Smooth muscle cell (in vitro differentiated cells): ENCODE measurements around the gene VPS37C. TPM values are rescaled to one million over a fixed set of nuclear protein-coding genes. Genes with fewer than 3 reads are reported as not detected.

Experiments
- DNase-seq: peaks from one replicate; lab custom pipeline; 2025; ENCODE audit not compliant: unreplicated experiment; lab: John Stamatoyannopoulos, UW
- H2AFZ ChIP-seq: fragments of 200-600 bp; sonication (generic); 2 replicates; pipeline ENCODE4 v1.6.0; 2016; ENCODE audit warnings: antibody characterized with exemption, low read depth, mild to moderate bottlenecking
- H3F3A ChIP-seq: fragments of 200-600 bp; sonication (generic); 2 replicates; pipeline ENCODE4 v1.6.0; 2017; ENCODE audit warnings: antibody characterized with exemption, low read depth
- H3K27ac ChIP-seq: fragments of 200-600 bp; sonication (generic); 2 replicates; pipeline ENCODE4 v1.5.1; 2016; ENCODE audit warnings: low read depth, mild to moderate bottlenecking
- H3K27me3 ChIP-seq: fragments of 200-600 bp; sonication (generic); 2 replicates; pipeline ENCODE4 v1.6.1; 2016; ENCODE audit warnings: low read depth, mild to moderate bottlenecking
- H3K36me3 ChIP-seq: fragments of 200-600 bp; sonication (generic); 2 replicates; pipeline ENCODE4 v1.5.1; 2016; ENCODE audit warnings: low read depth
- H3K4me1 ChIP-seq: fragments of 200-600 bp; sonication (generic); 2 replicates; pipeline ENCODE4 v1.5.1; 2016; ENCODE audit warnings: low read depth
- H3K4me2 ChIP-seq: fragments of 200-600 bp; sonication (generic); 2 replicates; pipeline ENCODE4 v1.6.0; 2016; ENCODE audit warnings: mild to moderate bottlenecking
- H3K4me3 ChIP-seq: fragments of 200-600 bp; sonication (generic); 2 replicates; pipeline ENCODE4 v1.5.1; 2016; ENCODE audit warnings: mild to moderate bottlenecking
- H3K79me2 ChIP-seq: fragments of 200-600 bp; sonication (generic); 2 replicates; pipeline ENCODE4 v1.6.0; 2016; ENCODE audit warnings: low read depth, mild to moderate bottlenecking
- H3K9ac ChIP-seq: fragments of 200-600 bp; sonication (generic); 2 replicates; pipeline ENCODE4 v1.6.0; 2016; ENCODE audit warnings: low read depth
- H3K9me3 ChIP-seq: fragments of 200-600 bp; sonication (generic); replicated peaks from 2 replicates; pipeline ENCODE4 v1.5.1; 2016; ENCODE audit warnings: low read depth
- H4K20me1 ChIP-seq: fragments of 200-600 bp; sonication (generic); 2 replicates; pipeline ENCODE4 v1.6.0; 2016; ENCODE audit warnings: low read depth
- WGBS: methylation state at CpG from one replicate; pipeline ENCODE4 v1.1.7; 2016; ENCODE audit warnings: low lambda C conversion rate; 5-methylcytosine and 5-hydroxymethylcytosine counted together
- polyA plus RNA-seq: library from polyadenylated mRNA; unstranded; fragments of >200 nt; fragmentation: Nextera tagmentation; extraction: Ambion mirVana; gene quantifications from 2 replicates; pipeline ENCODE4 v1.2.1, GENCODE V29; 2016
- total RNA-seq: library from RNA; depleted of rRNA; stranded (reverse); fragments of >200 nt; gene quantifications from 2 replicates; pipeline ENCODE4 v1.2.3, GENCODE V29; 2014
- TF ChIP-seq, protein P1 (sequence below): fragments of 200-600 bp; sonication (generic); IDR thresholded peaks from 2 replicates; pipeline ENCODE4 v1.5.1; 2017; ENCODE audit warnings: borderline replicate concordance, mild to moderate bottlenecking, antibody characterized with exemption; ENCODE audit not compliant: insufficient read depth, poor library complexity, severe bottlenecking

VPS37C gene
- total and polyA plus RNA-seq, 2 experiments from 2014 or later, result 8.8 to 15.4 TPM

DNA sequence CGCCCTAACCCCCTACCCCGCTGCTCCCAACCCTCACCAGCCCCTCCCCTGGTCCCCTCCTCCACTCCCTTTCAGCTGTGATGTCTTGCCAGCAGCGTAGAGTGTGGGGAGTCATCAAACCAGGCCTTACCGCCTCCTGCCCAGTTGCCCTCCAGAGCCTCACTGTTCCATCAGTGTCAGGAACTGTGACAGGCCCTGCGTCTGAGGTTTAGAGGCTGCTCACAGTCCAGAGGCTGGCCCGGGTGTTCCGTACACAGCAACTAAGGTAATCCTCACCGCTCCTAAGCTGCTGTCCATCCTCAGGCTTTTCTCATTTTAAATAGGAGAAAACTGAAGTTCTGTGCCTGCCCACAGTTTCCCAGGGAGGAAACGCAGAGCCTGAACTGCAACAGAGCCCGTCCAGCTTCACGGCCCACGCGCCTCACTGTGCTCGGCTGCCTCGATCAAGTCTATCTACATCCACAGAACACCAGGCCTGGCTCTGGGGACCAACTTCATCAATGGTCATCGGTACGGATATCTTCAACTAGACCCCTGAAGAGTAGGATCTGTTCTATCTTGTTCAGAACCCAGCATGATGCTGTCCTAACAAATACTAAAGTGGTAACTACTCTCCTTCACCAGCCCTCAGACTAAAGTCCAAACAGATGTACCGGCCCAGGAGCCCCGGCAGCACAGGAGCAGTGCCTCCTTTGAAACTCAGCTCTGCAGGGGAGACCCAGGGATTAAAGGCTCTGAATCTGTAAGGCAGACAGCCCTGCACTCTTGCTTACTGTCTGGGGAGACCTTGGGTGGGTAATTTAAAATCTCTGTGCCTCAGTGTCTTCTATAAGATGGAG is 10.3 kb downstream of the VPS37C start:
- no peak overlapping the region for H3K27ac ChIP-seq
- no peak overlapping the region for H2AFZ ChIP-seq
- H3K4me3 ChIP-seq, result no peak overlapping the region
- peak overlapping the region; percentile 33 for H3K4me2 ChIP-seq
- peaks cover 24% of the 10 kb centered on the region for H3F3A ChIP-seq
- H3K4me1 ChIP-seq, result peaks cover 51% of the 10 kb centered on the region
- DNase-seq, result no peak
- no peaks in the 10 kb centered on the region for H3K27me3 ChIP-seq
- peaks cover 73% of the 10 kb centered on the region for H4K20me1 ChIP-seq
- TF ChIP-seq, protein P1, sequence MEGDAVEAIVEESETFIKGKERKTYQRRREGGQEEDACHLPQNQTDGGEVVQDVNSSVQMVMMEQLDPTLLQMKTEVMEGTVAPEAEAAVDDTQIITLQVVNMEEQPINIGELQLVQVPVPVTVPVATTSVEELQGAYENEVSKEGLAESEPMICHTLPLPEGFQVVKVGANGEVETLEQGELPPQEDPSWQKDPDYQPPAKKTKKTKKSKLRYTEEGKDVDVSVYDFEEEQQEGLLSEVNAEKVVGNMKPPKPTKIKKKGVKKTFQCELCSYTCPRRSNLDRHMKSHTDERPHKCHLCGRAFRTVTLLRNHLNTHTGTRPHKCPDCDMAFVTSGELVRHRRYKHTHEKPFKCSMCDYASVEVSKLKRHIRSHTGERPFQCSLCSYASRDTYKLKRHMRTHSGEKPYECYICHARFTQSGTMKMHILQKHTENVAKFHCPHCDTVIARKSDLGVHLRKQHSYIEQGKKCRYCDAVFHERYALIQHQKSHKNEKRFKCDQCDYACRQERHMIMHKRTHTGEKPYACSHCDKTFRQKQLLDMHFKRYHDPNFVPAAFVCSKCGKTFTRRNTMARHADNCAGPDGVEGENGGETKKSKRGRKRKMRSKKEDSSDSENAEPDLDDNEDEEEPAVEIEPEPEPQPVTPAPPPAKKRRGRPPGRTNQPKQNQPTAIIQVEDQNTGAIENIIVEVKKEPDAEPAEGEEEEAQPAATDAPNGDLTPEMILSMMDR, result no peak
- H3K36me3 ChIP-seq, result no peaks in the 10 kb centered on the region
- 70% methylated on average over 19 of the region's 19 CpGs for WGBS
- no peaks in the 10 kb centered on the region for H3K9me3 ChIP-seq
- H3K9ac ChIP-seq, result no peak overlapping the region
- H3K79me2 ChIP-seq, result peaks cover 83% of the 10 kb centered on the region

DNA sequence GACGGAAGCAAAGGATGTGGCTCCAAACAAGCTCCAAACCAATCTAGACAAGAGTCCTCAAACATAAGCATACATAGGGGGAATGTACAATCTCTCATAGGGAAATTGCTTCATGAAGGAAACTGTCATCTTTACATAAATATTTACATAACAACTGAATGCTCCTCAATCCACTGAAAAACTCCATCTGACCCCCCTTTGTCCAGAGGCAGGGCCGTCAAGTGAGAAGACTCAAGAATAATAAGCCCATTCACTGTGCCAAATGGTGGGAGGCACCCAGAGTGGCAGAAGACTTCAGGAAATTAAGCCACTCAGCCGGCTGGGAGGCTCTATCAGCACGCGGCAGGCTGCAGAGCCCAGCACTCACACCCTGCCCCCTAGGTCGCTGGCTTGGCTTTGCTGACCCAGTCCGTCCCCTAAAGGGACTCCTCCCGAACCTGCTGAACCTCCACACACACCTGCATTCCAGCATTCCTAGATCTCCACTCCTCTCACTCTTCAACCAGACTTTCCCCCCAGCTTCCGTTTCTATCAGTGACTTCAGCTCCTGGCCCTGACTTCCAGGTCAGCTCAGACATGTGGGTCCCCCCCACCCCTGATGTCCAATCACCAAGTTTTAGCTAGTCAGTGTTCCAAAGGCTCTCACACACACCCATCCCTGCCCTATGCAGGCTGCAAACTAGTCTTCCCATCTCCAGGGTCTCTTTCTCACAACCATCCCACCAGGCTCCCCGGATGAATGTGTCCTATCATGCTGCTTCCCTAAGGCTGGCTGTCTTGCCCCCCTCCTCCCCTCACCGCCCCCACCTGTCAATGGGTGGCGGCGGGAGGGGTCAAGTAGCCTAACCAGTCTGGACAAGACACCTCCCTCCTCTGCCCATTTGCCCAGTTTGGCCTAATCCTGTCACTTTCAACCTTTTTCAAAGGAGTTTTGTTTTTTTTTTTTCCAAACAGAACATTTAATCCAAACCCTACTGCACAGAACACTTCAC is 11.3 kb downstream of the VPS37C start:
- Histone ChIP-seq H2AFZ (no peak overlapping the region), H3F3A (peaks cover 24% of the 10 kb centered on the region), H3K9me3 (no peaks in the 10 kb centered on the region), H3K27ac (no peak overlapping the region), H4K20me1 (peaks cover 83% of the 10 kb centered on the region), H3K27me3 (no peaks in the 10 kb centered on the region), H3K4me2 (peak overlapping the region; percentile 47), H3K4me1 (peaks cover 51% of the 10 kb centered on the region), H3K79me2 (peaks cover 76% of the 10 kb centered on the region), H3K36me3 (no peaks in the 10 kb centered on the region), H3K9ac (no peak overlapping the region), H3K4me3 (no peak overlapping the region)
- DNase-seq, result no peak
- 41% methylated on average over 13 of the region's 13 CpGs for WGBS
- TF ChIP-seq, protein P1, result no peak

DNA sequence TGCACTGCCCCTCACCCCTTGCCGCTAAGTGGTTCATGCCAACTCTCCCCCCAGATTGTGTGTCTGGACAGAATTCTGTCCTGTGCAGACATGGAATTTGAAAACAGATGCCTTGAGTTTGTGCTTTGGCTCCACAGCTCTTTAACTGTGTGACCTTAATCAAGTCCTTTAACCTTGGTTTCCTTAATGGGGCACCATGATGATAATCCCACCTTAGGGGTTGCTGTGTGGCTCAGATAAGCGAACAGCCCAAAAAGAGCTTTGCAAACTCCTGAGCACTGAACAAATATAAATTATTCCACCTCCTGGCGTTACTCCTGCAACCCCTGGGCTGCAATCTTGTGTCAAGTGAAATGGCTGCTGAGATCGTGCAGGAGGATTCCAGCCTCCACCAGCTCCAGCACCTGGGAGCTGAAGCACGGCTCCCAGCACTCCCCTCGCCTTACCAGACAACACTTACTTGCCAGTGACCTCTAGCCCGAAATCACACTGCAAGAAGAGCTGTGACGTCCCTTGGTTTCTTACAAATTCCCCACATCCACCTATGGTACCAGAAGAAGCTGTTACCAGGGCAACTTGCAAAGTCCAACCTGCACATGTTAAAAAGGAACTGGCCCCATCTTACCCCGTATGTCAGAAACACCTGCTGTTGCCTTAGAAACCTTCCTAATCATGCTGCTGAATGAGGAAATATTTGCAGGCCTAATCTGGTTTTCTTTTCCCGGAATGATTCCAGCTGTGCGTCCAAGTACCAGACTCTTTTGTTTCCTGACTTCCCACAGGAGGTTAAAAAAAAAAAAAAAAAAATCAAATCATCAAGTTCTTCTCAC is 13.2 kb downstream of the VPS37C start:
- DNase-seq, result no peak
- H3F3A ChIP-seq, result peaks cover 14% of the 10 kb centered on the region
- H3K27ac ChIP-seq, result no peak overlapping the region
- peaks cover 41% of the 10 kb centered on the region for H3K4me1 ChIP-seq
- no peaks in the 10 kb centered on the region for H3K9me3 ChIP-seq
- no peak overlapping the region for H3K4me2 ChIP-seq
- no peak overlapping the region for H3K9ac ChIP-seq
- H3K27me3 ChIP-seq, result no peaks in the 10 kb centered on the region
- H4K20me1 ChIP-seq, result peaks cover 97% of the 10 kb centered on the region
- peaks cover 73% of the 10 kb centered on the region for H3K79me2 ChIP-seq
- no peak overlapping the region for H3K4me3 ChIP-seq
- no peaks in the 10 kb centered on the region for H3K36me3 ChIP-seq
- no peak overlapping the region for H2AFZ ChIP-seq
- TF ChIP-seq, protein P1, result no peak
- 90% methylated on average over 11 of the region's 11 CpGs for WGBS
